GM12872 (cell line): ENCODE data around the gene C1QA.

Source experiments
- TF ChIP-seq, protein P1 (sequence below): IDR thresholded peaks from 3 replicates; pipeline ENCODE4 v1.5.1; 2011; ENCODE audit warnings: low read depth, mild to moderate bottlenecking, low read length, moderate library complexity; ENCODE audit not compliant: insufficient read depth

C1QA gene

DNA sequence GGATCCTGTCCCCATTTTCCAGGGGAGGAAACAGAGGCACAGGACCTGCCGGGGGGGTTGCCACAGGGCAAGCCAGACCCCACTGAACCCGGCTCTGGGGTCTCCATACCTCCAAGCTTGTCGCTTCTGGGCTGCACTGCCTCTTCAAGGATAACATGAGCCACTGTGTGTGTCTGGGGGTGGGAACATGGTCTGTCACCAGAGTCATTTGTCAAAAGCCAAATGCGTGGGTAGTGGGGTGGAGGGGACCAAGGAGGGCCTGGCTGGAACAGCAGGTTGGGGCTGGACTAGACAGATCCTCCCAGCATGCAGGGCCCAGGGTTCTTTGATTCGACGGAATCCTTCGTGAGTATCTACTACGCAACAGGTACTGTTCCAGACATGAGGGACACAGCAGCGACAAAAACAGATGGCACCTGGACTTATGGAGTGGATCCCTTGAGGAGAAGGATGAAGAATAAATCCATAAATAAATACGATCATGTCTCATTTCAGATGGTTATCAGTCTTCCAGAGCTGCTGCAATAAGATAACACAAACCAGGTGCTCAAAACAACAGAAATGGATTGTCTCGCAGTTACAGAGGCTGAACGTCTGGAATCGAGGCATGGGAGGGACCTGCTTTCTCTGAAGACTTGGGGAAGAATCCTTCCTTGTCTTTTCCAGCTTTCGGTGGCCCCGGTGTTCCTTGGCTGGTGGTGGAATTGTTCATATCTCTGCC lies 45.3 kb downstream of the C1QA start:
- TF ChIP-seq, protein P1, sequence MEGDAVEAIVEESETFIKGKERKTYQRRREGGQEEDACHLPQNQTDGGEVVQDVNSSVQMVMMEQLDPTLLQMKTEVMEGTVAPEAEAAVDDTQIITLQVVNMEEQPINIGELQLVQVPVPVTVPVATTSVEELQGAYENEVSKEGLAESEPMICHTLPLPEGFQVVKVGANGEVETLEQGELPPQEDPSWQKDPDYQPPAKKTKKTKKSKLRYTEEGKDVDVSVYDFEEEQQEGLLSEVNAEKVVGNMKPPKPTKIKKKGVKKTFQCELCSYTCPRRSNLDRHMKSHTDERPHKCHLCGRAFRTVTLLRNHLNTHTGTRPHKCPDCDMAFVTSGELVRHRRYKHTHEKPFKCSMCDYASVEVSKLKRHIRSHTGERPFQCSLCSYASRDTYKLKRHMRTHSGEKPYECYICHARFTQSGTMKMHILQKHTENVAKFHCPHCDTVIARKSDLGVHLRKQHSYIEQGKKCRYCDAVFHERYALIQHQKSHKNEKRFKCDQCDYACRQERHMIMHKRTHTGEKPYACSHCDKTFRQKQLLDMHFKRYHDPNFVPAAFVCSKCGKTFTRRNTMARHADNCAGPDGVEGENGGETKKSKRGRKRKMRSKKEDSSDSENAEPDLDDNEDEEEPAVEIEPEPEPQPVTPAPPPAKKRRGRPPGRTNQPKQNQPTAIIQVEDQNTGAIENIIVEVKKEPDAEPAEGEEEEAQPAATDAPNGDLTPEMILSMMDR, result no peak

DNA sequence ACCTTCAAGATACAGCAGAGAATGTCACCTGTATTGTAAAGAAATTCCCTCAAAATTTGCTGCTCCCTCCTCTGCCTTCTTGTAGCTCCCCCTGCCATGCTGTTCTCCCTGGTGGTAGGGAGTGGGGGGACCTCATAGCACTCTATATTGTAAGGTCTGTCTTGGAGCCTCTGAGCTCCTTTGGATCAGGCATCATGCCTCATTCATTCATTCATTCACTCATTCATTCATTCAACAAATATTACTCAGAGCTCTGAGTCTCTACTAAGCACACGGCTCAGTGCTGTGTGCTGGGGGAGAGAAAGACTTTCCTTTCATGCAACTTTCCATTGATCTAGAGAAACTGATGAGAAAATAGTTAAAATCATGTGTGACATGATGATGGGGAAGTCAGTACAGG lies 47.1 kb downstream of the C1QA start:
- TF ChIP-seq, protein P1, result no peak

DNA sequence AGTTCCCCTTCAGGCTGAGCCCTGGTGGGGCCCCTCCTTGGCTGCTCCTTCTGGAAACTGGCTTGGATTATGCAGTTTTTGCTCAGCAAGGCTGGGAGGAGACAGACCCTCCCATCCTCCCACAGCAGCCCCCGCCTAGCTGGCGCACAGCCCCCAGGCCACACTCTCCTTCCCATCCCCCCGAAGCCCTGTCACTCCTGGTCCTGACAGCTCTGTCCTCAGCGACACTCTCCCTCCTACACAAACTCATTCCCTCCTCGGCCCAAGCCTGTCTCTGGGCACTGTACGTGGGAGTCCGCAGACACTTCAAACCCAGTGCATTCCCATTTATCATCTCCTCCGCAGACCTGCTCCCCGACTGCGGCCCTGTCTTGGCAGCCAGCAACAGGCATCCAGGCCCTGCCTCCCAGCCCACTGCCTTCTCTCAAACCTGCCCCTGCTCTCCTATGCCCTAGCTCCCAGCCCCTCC lies 49.2 kb downstream of the C1QA start:
- TF ChIP-seq, protein P1, result no peak

DNA sequence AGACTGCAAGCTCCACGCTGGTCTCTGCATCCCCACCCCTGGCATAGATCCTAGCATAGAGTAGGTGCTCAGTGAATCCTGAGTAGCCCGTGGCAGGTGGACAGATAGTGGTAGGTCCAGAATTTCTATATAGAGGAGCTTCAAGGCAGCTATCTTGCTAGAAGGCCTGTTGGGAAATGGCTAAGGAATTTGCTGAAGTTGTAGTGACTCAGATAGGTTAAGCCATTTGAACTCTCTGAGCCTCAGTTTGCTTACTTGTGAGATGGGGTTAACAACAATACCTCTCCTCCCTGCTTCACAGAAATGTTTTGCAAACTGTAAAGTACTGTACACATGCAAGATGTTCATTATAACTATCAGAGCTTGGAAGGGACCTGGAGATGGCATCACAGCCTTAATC lies 50.8 kb downstream of the C1QA start:
- TF ChIP-seq, protein P1, result no peak

DNA sequence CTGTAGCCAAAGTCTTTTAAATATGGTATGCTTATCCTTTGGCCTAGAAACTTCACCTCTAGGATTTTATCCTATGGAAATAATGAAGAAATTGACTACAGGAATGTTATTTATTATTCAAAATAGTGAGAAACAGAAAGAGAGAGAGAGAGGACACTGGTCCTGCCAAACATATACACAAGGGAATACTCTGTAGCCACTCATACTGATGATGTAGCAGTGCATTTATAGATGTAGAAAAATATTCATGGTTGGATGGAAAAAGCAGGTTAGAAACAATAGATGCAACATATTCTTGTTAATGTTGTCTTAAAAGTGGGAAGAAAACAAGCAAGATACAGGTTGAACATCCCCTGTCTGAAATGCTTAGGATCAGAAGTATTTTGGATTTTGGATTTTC lies 52.0 kb downstream of the C1QA start:
- TF ChIP-seq, protein P1, result no peak
